ENCODE results near the gene SLC9A5.

The SLC9A5 gene

DNA sequence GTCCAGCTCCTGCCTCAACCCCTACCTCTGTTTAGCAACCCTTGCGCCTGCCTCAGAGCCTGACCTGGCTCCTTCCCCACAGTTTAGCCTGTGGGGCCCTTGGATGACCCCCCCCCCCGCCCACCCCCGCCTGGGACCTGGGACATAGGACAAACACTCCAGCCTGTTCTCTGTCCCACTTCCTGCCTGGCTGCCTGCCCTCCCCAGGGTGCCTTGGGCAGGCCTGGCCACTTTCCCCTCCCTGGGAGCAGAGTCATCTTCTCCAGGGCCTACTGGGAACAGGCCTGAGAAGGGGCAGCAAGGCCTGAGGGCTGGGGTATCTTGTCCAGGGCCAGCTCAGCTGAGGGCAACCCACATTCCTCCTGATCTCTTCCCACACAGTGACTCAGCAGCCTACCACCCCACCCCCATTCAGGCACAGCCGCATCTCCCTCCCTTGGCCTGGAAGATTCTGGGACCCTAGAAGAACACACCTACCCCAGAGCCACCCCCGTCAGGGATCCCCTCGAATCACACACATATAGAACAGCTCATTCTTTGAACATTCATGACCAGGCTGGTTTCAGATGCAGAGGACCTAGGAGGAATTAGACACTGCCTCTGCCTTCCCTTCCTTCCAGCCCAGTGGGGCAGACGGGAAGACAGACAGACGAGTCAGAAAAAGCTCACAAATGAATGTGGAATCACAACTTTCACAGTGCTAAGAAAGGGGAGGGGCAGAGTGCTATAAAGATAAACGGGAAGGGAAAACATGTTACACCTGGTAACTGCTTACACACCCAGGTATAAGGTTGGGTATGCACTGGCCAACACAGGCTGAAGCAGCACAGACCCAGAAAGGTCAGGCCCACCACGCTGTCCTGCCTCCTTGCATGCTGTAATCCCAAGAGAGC is 7.5 kb upstream of the SLC9A5 start:
- no peak for DNase-seq

DNA sequence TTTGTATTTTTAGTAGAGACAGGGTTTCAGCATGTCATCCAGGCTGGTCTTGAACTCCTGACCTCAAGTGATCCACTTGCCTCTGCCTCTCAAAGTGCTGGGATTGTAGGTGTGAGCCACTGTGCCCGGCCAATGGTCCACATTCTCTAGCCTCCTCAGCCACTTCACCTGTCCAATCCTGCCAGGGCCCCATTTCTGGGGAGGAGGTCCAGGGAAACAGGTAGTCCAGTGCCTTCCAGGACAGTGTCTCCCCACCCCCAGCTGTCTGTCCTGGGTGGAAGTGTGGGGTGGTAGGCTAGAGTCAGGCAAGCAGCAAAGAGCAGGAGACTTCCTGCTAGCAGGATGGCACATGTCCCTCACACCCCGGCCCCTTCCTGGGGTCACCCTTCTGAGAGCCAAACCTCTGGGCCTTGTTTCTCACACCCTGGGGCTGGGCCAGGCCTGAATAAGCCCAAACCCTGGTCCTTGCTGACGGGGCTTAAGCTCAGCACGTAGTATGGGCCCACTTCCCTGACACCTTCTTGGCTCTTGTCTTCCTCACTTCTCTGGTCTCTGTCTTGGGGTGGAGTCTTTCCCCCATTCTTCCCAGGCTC is 6.5 kb upstream of the SLC9A5 start:
- DNase-seq = no peak

DNA sequence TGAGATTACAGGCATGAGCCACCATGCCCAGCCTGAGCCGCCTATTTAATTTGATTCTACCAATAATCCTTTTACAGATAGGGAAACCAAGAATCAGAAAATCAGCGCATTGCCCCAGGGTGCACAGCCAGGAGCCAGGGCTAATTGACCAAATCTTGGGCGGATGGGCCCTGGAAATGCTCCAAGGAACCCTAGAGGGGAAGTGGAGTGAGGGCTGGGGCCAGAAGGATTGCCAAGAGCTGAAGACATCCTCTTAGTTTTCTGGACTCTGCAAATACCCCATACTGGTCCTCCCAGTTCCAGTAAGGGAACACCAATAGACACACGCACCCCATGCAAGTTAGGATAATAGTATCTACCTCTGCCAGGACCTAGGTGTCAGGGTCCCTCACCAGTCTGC is 5.3 kb upstream of the SLC9A5 start:
- no peak for DNase-seq

DNA sequence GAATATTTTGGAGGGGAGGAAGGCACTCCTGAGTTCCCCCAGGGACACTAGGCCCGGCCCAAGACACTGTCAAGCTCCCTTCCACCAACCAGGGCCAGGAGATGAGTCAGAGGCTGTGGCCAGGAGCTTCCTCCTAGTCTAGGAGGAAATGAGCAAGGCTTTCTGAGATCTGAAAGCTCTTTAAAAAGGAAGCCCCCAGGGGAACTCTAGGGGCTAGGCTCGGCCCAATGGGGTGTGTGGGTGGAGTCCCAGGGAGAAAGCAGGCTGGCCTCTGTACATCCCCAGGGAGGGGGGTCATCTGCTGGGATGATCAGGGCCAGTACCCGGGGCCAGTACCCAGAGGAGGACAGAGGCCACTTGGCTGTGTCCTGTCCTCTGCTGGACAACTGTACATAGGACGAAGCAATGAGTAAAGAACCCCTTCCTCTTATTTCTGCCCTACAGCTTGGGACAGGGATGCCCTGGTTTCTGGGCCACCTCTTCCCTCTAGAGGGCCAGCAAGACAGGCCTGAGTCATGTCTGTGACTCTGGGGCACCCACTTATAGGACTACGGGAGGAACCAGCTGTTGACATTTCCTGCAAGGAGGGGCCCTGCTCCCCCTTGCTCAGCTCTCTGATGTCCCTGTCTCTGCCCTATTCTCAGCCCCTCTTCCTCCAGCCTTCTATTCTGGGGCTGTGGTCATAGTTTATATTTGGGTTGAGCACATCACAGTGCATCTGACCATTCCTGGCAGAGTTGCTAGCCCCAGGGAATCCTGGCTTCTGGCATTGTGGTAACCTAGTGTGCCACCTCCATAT is 4.2 kb upstream of the SLC9A5 start:
- DNase-seq = peak; percentile 95

DNA sequence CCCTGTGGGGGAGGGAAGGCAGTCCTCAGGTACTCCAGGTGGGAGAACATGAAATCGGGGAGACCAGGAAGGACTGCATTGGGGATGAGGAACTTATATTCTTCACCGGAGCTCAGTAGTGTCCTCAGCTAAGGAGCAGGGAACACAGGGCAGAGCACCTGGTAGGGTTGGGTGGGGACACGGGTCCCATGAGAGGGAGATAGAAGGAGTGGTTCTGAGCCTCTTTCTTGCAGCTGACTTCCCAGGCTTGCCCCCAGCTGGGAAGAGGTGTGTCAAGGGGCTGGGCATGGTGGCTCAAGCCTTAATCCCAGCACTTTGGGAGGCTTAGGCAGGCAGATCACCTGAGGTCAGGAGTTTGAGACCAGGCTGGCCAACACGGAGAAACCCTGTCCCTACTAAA is 3.6 kb upstream of the SLC9A5 start:
- no peak for DNase-seq

DNA sequence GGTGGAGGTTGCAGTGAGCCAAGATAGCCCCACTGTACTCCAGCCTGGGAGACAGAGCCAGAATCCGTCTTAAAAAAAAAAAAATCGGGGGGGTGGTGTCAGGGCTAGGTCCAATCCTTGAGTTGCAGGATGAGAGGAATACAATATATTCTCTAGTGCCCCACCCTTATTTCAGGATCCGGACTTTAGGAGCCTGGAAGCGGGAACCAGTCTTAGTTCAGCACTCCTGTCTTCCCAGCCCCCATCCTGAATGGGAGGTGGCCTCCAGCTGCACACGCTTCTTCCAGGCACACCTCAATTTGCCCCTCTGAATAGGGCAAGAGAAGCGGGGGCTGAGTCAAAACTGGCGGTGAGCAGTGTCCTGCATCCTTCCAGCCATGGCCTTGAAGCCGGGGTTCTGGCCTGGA is 3.1 kb upstream of the SLC9A5 start:
- DNase-seq = no peak

DNA sequence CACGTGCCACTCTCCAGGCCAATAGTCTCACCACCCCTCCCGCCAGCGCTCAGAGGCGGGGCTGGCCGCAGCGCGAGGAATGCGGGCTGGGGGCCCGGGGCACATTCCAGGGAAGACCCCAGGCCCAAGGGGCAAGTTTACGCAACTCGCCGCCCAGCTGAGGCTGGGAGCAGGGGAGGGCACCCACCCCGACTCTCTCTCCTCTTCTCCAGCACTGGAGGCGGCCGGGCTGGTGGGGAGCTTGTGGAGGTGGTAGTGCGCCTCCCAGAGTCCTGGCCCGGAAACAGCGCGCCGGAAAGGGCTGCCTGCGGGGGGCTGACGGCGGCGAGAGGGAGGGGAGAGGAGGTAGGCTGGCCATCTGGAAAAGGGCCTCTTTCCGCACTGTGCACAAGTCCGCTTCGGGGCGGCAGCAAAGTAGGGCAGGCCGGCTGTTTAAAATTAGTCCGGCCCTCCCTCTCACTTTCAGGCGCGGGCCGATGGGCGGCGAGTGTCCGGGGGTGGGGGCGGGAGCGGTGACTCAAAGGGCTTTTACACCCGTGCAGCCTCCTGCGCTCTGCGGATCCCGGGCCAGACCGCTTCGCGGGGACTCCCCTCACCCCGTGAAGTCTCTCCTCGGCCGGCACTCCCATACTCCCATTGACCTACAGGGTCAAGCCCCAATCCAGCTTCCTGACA is 2.6 kb upstream of the SLC9A5 start:
- DNase-seq = peak; percentile 91

DNA sequence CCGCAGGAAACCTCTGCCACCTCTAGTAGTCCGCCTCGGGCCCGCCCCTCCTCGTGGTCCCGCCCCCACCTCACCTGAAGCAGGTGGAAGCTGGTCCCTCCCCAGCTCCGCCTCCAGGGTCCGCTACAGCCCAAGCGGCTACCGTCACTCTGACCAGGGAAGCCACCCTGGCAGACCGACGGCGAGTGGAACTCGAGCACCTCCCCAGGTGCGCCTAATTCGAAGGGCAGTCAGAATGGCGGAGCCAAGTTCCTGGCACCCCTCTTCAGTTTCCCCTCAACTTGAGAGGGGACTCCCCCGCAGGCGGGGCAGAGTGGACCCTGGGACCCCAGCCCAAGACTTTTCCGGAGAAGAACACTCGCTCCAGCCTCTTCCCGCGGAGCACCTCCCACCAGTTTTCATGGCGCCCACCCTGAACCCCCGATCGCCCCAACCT is 2.0 kb upstream of the SLC9A5 start:
- DNase-seq = peak; percentile 36

DNA sequence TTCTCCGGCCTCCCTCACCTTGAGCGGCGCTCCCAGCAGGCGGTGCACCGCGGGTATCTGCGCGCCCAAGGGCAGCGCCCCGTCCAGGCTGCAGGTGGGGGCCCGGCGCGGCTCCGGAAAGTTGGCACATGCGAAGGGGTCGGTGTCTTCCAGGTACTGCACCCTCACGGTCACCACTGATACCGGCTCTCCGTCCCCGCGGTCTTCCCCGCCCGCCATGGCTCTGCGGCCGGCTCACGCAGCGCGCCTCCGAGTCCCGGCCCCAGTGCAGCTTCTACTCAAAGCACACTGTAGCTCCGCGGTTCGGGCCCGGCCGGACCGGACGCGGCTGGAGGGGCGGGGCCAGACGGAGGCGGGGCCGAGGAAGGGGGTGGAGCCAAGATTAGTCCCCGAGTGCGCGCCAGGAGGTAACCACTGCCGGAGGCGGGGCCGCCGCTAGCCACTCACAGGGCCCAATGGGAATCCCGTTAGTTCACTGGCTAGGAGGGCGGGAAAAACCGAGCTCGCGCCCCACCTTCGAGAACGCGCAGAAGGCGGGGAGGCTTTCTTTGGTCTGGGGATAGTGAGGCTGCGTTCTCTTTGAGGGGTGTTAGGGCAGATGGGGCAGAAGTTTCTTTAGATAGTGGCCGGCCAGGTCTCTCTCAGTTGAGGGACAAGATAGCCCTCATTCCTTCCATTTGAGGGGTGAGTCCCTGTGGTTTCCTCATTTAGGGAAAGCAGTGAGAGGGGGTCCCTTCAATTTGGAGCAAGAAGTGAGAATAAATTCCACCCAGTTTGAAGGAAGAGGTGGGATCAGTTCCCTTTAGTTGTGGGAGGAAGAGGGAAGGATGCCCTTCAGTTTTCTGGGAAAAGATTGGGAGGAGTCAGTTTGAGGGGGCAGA is 1.3 kb upstream of the SLC9A5 start, which contains the start of gene FHOD1:
Gene FHOD1, minus strand, starts transcription at position 290 of the 881 bp plus-strand sequence. Its CDS starts 71 bp downstream, at position 219.
- DNase-seq = peak; percentile 99

DNA sequence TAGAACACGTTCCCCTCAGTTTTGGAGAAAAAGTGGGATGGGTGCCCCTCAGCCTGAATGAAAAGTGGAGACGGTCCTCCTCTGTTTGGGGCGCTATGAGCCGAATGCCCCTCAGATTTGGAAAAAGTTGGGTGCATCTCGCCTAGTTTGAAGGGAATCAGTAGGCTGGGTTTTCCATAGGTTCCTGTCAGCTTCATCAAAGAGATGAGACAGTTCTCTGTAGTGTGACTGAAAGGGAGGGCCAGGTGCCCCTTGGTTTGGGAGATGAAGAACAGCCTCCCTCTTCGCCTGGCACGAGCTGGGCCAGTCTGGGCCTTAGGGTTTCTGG is 742 bp upstream of the SLC9A5 start:
- DNase-seq = no peak

DNA sequence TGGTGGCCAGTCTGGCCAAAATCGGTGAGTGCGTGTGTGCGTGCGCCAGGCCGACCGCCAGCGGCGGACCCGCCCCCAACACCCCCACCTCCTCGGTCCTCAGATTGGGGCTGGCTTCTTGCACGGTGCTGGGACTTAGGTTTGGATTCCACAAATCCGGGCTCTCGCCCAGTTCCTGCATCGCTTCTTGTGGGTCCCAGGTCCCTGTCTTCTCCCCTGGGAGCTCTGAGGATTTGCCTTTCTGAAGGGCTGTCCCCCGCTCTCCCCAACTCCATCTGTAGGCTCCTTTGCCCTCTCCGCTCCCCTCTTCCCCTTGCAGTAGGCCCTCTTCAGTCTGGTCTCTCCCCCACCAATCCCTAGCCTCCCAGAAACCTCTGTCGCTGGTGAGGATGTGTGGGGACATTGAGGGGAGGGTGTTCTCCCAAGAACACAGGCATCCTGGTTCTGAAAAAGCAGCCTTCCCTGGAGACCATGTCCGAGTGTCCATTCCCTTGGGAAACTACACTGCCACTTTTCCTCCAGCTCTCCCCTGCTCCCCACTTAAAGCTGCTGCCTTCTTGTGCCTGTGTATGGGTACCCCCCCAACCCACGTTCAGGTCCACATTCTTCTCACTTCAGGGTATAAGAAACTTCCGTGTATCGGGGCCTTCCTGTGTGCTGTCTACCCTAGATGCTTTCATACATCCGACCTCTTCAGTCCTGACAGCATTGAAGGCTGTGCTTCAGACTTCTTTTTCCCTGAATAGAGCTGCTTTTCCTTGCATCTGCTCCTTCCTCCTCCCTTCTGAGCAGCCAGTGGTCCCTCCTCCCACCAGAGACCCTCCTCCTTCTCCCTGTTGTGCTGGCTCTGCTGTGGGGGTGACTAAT is 632 bp downstream of the SLC9A5 start:
- DNase-seq = no peak

DNA sequence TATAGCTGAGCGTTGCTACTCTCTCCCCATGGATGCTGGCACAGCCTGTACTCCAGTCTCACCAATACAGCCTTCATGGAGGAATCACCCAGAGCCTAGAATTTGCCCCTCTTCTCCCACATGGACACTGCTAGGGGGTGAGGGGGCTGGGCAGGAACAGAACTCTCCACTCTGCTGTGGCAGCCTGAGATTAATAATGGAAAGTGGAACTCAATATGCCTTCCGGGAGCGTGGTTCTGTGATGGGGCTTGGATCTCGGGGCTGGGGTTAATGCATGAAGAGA is 1.2 kb downstream of the SLC9A5 start:
- no peak for DNase-seq

DNA sequence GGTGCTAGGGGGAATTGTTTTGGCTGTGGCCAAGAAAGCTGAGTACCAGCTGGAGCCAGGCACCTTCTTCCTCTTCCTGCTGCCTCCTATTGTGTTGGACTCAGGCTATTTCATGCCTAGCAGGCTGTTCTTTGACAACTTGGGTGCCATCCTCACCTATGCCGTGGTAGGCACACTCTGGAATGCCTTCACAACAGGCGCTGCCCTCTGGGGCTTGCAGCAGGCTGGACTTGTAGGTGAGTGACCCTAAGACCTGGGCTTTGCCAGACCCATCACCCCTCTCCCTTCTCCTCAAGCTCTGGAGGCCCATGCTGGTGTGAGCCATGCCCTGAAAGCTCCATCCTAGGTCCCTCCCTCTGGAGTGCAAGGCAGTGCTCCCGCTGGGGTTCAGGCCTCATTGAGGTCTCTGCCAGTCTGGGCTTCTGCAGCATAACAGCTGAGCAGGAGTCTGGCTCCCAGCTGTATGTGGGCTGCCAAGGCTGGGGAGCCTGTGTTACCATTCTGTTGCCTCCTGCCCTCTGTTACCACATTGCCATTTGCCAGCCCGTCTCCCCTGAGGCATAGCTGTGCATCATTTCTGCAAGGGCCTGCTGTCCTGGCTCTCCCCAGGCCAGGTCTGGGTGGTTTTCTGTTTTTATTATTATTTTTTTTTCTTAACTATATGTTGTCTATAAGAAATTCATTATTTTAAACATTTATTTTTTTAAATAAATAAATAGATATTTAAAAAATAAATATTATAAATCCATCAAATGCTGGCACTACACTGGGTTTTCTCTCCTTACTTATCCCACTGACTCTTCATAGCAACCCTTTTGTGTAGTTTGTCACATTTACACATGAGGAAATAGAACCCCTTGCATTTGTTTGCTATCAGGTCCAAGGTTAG is 4.1 kb downstream of the SLC9A5 start:
- no peak for DNase-seq

DNA sequence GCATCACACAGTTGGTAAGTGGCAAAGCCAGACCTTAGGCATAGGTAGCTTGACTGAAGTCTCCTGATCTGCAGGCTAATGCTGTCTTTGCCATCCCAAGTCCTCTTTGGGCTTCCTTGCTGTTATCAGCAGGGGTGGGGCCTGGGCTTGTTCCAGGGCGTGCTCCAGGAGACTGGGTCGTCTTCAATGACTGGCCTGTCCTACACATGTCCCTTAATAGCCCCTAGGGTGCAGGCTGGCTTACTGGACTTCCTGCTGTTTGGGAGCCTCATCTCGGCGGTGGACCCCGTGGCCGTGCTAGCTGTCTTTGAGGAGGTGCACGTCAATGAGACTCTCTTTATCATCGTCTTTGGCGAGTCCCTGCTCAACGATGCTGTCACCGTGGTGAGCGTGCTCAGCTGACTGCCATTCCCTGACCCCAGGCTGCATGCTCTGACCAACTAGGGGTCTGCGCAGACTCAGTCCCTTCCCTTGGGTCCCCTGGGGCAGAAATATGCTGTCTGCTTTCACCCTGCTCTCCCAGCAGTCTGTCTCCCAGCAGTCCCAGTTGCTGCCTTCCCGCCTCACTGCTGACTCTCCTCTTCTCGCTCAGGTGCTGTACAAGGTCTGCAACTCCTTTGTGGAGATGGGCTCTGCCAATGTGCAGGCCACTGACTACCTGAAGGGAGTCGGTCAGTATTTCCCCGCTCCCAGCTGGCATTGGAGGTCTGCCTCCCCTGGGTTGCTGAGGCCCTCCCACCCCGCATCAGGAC is 6.2 kb downstream of the SLC9A5 start:
- DNase-seq = no peak

DNA sequence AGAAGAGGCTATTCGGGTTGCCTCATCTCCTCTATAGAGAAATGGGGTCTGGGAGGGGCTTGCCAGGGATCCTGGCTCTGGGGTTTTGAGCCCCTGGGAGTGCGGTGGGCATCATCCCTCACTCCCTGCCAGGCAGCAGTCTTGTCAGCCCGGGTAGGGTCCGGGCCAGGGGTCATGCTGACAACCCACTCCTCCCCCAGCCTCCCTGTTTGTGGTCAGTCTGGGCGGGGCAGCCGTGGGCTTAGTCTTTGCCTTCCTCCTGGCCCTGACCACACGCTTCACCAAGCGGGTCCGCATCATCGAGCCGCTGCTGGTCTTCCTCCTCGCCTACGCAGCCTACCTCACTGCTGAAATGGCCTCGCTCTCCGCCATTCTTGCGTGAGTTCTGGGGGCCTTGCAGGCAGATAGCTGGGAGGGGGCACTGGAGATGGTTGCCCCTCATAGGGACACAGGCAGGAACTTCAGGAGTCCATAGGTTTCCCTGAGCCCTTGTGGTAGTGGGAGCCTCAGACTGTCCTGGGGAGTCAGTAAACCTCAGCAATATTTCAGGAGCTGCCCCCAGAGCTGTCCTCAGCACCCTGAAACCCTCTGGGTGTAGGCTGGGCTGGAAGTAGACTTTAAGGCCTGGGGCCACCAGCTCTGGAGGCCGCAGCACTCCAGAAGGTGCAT is 6.9 kb downstream of the SLC9A5 start:
- no peak for DNase-seq

DNA sequence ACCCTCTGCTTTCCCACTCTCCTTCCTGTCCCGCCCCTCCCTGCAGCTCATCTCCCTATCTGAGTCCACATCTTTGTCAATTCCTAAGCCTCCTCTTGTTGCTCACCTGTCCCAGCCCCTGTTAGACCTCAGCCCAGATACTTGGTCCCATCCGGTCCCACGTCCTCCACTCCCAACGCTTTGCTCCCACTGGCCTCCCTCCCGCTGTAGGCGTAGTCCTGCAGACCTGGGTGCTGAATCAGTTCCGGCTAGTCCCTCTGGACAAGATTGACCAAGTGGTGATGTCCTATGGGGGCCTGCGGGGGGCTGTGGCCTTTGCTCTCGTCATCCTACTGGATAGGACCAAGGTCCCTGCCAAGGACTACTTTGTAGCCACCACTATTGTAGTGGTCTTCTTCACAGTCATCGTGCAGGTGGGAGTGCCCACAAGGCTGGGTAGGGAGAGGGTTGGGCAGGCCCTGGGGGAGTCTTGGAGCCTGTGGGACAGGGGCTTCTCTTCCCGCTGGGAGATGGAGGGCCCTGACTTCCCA is 8.0 kb downstream of the SLC9A5 start:
- DNase-seq = no peak

DNA sequence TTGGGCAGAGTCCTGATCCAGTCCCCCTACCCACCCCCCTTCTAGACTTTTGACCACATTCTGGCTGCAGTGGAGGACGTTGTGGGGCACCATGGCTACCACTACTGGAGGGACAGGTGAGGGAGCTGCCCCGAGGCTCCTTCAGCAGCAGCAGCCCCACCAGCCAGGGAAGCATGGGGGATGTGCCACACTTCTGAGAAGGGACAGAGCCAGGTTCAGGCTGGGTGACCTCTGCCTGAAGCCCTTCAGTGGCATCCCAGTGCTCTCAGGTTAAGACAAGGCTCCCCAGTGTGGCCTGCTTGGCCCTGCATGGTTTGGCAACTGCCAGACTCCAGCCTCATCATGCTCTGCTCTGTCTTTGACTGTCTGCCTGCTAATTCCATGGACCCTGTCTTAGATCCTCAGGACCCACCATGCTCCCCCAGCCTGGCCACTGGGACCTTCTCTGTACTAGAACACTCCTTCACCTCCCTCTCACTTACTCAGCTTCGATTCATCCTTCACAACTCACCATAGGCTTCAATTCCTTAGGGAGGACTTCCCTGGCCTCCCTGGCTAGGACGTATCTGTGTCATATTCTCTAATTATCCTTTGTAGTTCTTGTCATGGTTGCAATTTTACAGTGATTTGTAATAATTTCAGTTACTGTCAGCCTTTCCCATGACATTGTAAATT is 8.8 kb downstream of the SLC9A5 start:
- DNase-seq = no peak
